HT1080 (cell line): ENCODE measurements around the gene SLC22A12. TPM values are rescaled to one million over a fixed set of nuclear protein-coding genes. Genes with fewer than 3 reads are reported as not detected.
"Not testable (repeated sequence)": the region's sequence is repeated elsewhere in the genome, so short reads cannot be mapped to it uniquely, and the experiment has no call there.

Experiments
- DNase-seq: peaks from one replicate; pipeline ENCODE4 v3.0.0-alpha.2; 2015; ENCODE audit warnings: low read depth
- total RNA-seq: library from RNA; depleted of rRNA; stranded (reverse); fragments of >200 nt; shearing (Covaris generic); gene quantifications from 2 replicates; pipeline ENCODE4 v1.2.3, GENCODE V29; 2014

The SLC22A12 gene
- total RNA-seq, 1 experiment from 2014 or later, result not detected

GRCh38 chr11:64585150-64585549 lies 5.9 kb upstream of the SLC22A12 start:
- DNase-seq, result no peak

- no peak for DNase-seq
Observed at GRCh38 chr11:64586366-64586765, 4.7 kb upstream of the SLC22A12 start.

GRCh38 chr11:64588701-64589100 lies 2.3 kb upstream of the SLC22A12 start:
- no peak for DNase-seq

GRCh38 chr11:64591257-64592233 lies 525 bp downstream of the SLC22A12 start:
- DNase-seq, result no peak

GRCh38 chr11:64592234-64592615 lies 1.2 kb downstream of the SLC22A12 start:
- no peak for DNase-seq

GRCh38 chr11:64592656-64593055 lies 1.6 kb downstream of the SLC22A12 start:
- no peak for DNase-seq

- no peak for DNase-seq
Observed at GRCh38 chr11:64593156-64594105, 2.4 kb downstream of the SLC22A12 start.

GRCh38 chr11:64594159-64594939 lies 3.3 kb downstream of the SLC22A12 start:
- DNase-seq, result no peak

- DNase-seq, result not testable (repeated sequence)
Observed at GRCh38 chr11:64595922-64596321, 4.9 kb downstream of the SLC22A12 start.

- DNase-seq, result no peak
Observed at GRCh38 chr11:64597671-64598101, 6.7 kb downstream of the SLC22A12 start.

GRCh38 chr11:64598106-64598796 lies 7.2 kb downstream of the SLC22A12 start:
- DNase-seq, result no peak

GRCh38 chr11:64598797-64599697 lies 8.0 kb downstream of the SLC22A12 start:
- no peak for DNase-seq

- DNase-seq, result no peak
Observed at GRCh38 chr11:64599698-64600211, 8.7 kb downstream of the SLC22A12 start.

GRCh38 chr11:64600281-64600992 lies 9.4 kb downstream of the SLC22A12 start:
- no peak for DNase-seq

GRCh38 chr11:64601605-64602465 lies 10.8 kb downstream of the SLC22A12 start:
- DNase-seq, result no peak

- DNase-seq, result no peak
Observed at GRCh38 chr11:64602466-64603070, 11.5 kb downstream of the SLC22A12 start.
